KMS-11 (cell line): ENCODE results near the gene ARL6IP4.

Experiments used
- H2AFZ ChIP-seq: fragments of 200-600 bp; sonication (generic); 2 replicates; pipeline ENCODE4 v1.6.1; 2016; ENCODE audit warnings: antibody characterized with exemption, mixed run types, low read depth
- H3K27ac ChIP-seq: fragments of 200-600 bp; sonication (generic); 2 replicates; pipeline ENCODE4 v1.6.1; 2016; ENCODE audit warnings: mild to moderate bottlenecking, mixed run types
- H3K27me3 ChIP-seq: fragments of 200-600 bp; sonication (generic); 2 replicates; pipeline ENCODE4 v1.6.1; 2017; ENCODE audit warnings: mild to moderate bottlenecking, low read depth, mixed run types, moderate library complexity; ENCODE audit not compliant: insufficient read depth
- H3K36me3 ChIP-seq: fragments of 200-600 bp; sonication (generic); 2 replicates; pipeline ENCODE4 v1.6.1; 2017; ENCODE audit warnings: mild to moderate bottlenecking, mixed run types; ENCODE audit not compliant: insufficient read depth
- H3K4me1 ChIP-seq: fragments of 200-600 bp; sonication (generic); 2 replicates; pipeline ENCODE4 v1.6.1; 2016; ENCODE audit warnings: mild to moderate bottlenecking, low read depth, mixed run types; ENCODE audit not compliant: poor library complexity, severe bottlenecking
- H3K4me2 ChIP-seq: fragments of 200-600 bp; sonication (generic); 2 replicates; pipeline ENCODE4 v1.7.0; 2016; ENCODE audit warnings: mild to moderate bottlenecking, mixed run types
- H3K4me3 ChIP-seq: fragments of 200-600 bp; sonication (generic); IDR thresholded peaks from 2 replicates; pipeline ENCODE4 v1.6.1; 2017; ENCODE audit warnings: low read depth, low read length, mixed read lengths; ENCODE audit not compliant: insufficient read depth
- H3K79me2 ChIP-seq: fragments of 200-600 bp; sonication (generic); 2 replicates; pipeline ENCODE4 v1.6.1; 2016; ENCODE audit warnings: low read depth, mixed run types; ENCODE audit not compliant: insufficient read depth
- H3K9ac ChIP-seq: fragments of 200-600 bp; sonication (generic); 2 replicates; pipeline ENCODE4 v1.6.1; 2016; ENCODE audit warnings: mild to moderate bottlenecking, mixed run types
- H4K20me1 ChIP-seq: fragments of 200-600 bp; sonication (generic); 2 replicates; pipeline ENCODE4 v1.6.1; 2016; ENCODE audit warnings: mild to moderate bottlenecking, mixed run types; ENCODE audit not compliant: insufficient read depth
- TF ChIP-seq, protein P1 (sequence below): fragments of 200-600 bp; sonication (generic); conservative IDR thresholded peaks from 2 replicates; pipeline ENCODE4 v1.6.1; 2017; ENCODE audit warnings: low read depth, mild to moderate bottlenecking, antibody characterized with exemption, low read length, moderate library complexity, mixed read lengths

ARL6IP4 gene

GRCh38 chr12:123000578-123000977 is 20.1 kb downstream of the ARL6IP4 start:
- TF ChIP-seq, protein P1, sequence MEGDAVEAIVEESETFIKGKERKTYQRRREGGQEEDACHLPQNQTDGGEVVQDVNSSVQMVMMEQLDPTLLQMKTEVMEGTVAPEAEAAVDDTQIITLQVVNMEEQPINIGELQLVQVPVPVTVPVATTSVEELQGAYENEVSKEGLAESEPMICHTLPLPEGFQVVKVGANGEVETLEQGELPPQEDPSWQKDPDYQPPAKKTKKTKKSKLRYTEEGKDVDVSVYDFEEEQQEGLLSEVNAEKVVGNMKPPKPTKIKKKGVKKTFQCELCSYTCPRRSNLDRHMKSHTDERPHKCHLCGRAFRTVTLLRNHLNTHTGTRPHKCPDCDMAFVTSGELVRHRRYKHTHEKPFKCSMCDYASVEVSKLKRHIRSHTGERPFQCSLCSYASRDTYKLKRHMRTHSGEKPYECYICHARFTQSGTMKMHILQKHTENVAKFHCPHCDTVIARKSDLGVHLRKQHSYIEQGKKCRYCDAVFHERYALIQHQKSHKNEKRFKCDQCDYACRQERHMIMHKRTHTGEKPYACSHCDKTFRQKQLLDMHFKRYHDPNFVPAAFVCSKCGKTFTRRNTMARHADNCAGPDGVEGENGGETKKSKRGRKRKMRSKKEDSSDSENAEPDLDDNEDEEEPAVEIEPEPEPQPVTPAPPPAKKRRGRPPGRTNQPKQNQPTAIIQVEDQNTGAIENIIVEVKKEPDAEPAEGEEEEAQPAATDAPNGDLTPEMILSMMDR: no peak
- no peak overlapping the region for H2AFZ ChIP-seq
- peaks cover 5% of the 10 kb centered on the region for H3K4me1 ChIP-seq
- no peaks in the 10 kb centered on the region for H4K20me1 ChIP-seq
- no peak overlapping the region for H3K4me2 ChIP-seq
- H3K27ac ChIP-seq: no peak overlapping the region
- H3K36me3 ChIP-seq: no peaks in the 10 kb centered on the region
- H3K9ac ChIP-seq: no peak overlapping the region
- H3K79me2 ChIP-seq: no peaks in the 10 kb centered on the region
- no peaks in the 10 kb centered on the region for H3K27me3 ChIP-seq
- no peak overlapping the region for H3K4me3 ChIP-seq

DNA sequence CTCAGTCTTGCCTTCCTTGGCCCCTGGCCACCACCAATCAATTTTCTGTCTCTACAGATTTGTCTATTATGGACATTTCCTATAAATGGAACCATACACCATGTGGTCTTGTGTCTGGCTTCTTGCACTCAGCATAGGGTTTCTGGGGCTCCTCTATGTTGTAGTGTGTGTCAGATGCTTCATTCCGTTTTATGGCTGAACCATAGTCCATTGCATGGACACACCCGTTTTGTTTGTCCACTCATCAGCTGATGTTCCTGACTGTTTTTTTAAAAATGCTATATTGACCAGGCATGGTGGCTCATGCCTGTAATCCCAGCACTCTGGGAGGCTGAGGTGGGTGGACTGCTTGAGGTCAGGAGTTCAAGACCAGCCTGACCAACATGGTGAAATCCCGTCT is 21.0 kb downstream of the ARL6IP4 start:
- no peak overlapping the region for H3K4me2 ChIP-seq
- no peak overlapping the region for H2AFZ ChIP-seq
- no peaks in the 10 kb centered on the region for H3K27me3 ChIP-seq
- no peak overlapping the region for H3K4me3 ChIP-seq
- TF ChIP-seq, protein P1: no peak
- no peaks in the 10 kb centered on the region for H3K79me2 ChIP-seq
- no peaks in the 10 kb centered on the region for H3K36me3 ChIP-seq
- H3K4me1 ChIP-seq: peaks cover 5% of the 10 kb centered on the region
- H3K27ac ChIP-seq: no peak overlapping the region
- no peak overlapping the region for H3K9ac ChIP-seq
- H4K20me1 ChIP-seq: no peaks in the 10 kb centered on the region

- H3K4me1 ChIP-seq: peaks cover 5% of the 10 kb centered on the region
- no peaks in the 10 kb centered on the region for H4K20me1 ChIP-seq
- H3K27me3 ChIP-seq: no peaks in the 10 kb centered on the region
- H3K79me2 ChIP-seq: no peaks in the 10 kb centered on the region
- H2AFZ ChIP-seq: no peak overlapping the region
- no peak overlapping the region for H3K4me3 ChIP-seq
- no peak overlapping the region for H3K4me2 ChIP-seq
- TF ChIP-seq, protein P1: no peak
- H3K36me3 ChIP-seq: no peaks in the 10 kb centered on the region
- no peak overlapping the region for H3K9ac ChIP-seq
- no peak overlapping the region for H3K27ac ChIP-seq
These were observed 22.8 kb downstream of the ARL6IP4 start for GRCh38 chr12:123003257-123003656.

DNA sequence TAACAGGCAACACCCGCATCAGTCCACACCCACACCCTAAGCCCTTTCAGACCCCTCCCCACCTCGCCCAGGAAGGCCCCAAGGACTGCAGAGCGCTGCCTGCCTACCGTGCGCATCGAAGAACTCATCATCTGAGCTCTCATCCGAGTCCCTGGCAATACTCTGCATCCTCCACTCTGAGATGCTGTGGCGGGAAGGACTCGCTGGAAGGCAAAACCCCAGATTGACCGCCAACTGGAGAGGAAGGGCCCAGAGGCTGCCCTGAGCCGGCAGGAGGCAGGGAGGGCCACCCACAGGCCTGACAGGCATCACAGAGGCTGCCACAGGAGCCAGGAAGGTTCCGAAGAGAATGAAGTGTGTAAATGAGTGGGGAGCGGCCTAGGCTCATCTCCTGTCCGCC is 23.8 kb downstream of the ARL6IP4 start:
- Histone ChIP-seq H3K4me2 (no peak overlapping the region), H2AFZ (no peak overlapping the region), H3K4me1 (peaks cover 5% of the 10 kb centered on the region), H4K20me1 (no peaks in the 10 kb centered on the region), H3K27ac (no peak overlapping the region), H3K36me3 (no peaks in the 10 kb centered on the region), H3K4me3 (no peak overlapping the region), H3K27me3 (no peaks in the 10 kb centered on the region), H3K79me2 (no peaks in the 10 kb centered on the region), H3K9ac (no peak overlapping the region)
- TF ChIP-seq, protein P1: no peak

DNA sequence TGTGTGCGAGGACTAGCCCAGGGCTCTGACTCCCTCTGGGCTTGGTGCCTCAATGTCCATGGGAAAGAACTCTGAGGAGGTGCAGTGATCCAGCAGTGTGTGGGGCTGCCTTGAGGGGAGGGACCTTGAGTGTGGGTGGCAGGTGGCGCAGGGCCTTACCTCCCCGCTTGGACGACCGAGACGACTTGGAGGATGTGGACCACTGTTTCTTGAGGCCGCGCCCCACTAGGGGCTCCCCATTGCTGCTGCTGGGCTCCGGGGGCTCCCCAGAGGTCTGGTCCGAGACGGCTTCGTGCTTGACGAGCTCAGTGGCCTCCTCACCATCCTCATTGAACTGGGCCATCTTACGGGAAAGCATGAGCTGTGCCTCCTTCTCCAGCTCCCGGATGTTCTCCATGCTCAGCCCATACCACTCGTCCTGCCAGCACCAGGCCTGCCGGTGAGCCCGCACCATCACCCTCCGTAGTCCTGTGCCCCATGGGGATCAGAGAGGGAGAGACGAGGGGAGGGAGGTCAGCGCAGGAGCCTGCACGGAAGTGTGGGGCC is 24.7 kb downstream of the ARL6IP4 start:
- Histone ChIP-seq H3K27ac (no peak overlapping the region), H3K79me2 (no peaks in the 10 kb centered on the region), H3K4me1 (no peaks in the 10 kb centered on the region), H3K4me2 (no peak overlapping the region), H3K27me3 (no peaks in the 10 kb centered on the region), H3K9ac (no peak overlapping the region), H3K36me3 (no peaks in the 10 kb centered on the region), H2AFZ (no peak overlapping the region), H4K20me1 (no peaks in the 10 kb centered on the region), H3K4me3 (no peak overlapping the region)
- TF ChIP-seq, protein P1: no peak
